HG03354 (cell line): Measurements from ENCODE around the gene STK10.

Experiments used
- ATAC-seq: cut with Tn5 transposase; IDR thresholded peaks from one replicate; pipeline ENCODE4 v1.9.1; 2021; ENCODE audit warnings: mild to moderate bottlenecking; ENCODE audit not compliant: unreplicated experiment, poor library complexity, severe bottlenecking

Gene STK10

GRCh38 chr5:172115541-172115982 lies 72.5 kb downstream of the STK10 start:
- no peak for ATAC-seq

GRCh38 chr5:172114875-172115422 lies 73.1 kb downstream of the STK10 start:
- peak; percentile 72 for ATAC-seq

- no peak for ATAC-seq
Observed at GRCh38 chr5:172113036-172113435, 75.0 kb downstream of the STK10 start.

GRCh38 chr5:172111852-172112225 lies 76.2 kb downstream of the STK10 start:
- no peak for ATAC-seq

- ATAC-seq = peak; percentile 81
Observed at GRCh38 chr5:172110921-172111851, 76.8 kb downstream of the STK10 start.

GRCh38 chr5:172110260-172110815 lies 77.7 kb downstream of the STK10 start:
- no peak for ATAC-seq

- no peak for ATAC-seq
Observed at GRCh38 chr5:172109749-172110148, 78.3 kb downstream of the STK10 start.

GRCh38 chr5:172107571-172107970 lies 80.5 kb downstream of the STK10 start:
- no peak for ATAC-seq

- ATAC-seq = no peak
Observed at GRCh38 chr5:172106511-172107356, 81.3 kb downstream of the STK10 start.

- no peak for ATAC-seq
Observed at GRCh38 chr5:172105811-172106210, 82.2 kb downstream of the STK10 start.

- ATAC-seq = no peak
Observed at GRCh38 chr5:172104801-172105701, 83.0 kb downstream of the STK10 start.

GRCh38 chr5:172104021-172104420 lies 84.0 kb downstream of the STK10 start:
- no peak for ATAC-seq

- no peak for ATAC-seq
Observed at GRCh38 chr5:172102913-172103626, 85.0 kb downstream of the STK10 start.

GRCh38 chr5:172102218-172102870 lies 85.7 kb downstream of the STK10 start:
- ATAC-seq = no peak

GRCh38 chr5:172101547-172102217 lies 86.3 kb downstream of the STK10 start:
- ATAC-seq = no peak

- no peak for ATAC-seq
Observed at GRCh38 chr5:172098883-172099282, 89.1 kb downstream of the STK10 start.

GRCh38 chr5:172098046-172098445 lies 90.0 kb downstream of the STK10 start:
- no peak for ATAC-seq
